ENCODE measurements around the gene DHX34.
"Not testable (repeated sequence)": the region's sequence is repeated elsewhere in the genome, so short reads cannot be mapped to it uniquely, and the experiment has no call there.

DHX34 gene

GRCh38 chr19:47379381-47379938 lies 30.3 kb downstream of the DHX34 start:
- Mint-ChIP-seq H3K9me3 (no peaks in the 10 kb centered on the region), H3K27ac (no peak overlapping the region), H3K4me3 (no peak overlapping the region), H3K36me3 (peaks cover 19% of the 10 kb centered on the region), H3K4me1 (peaks cover 28% of the 10 kb centered on the region), H3K27me3 (no peaks in the 10 kb centered on the region)
- CTCF ChIA-PET, result interaction anchor here (1.3 kb wide), 1 partner anchor 49 kb away, joined by 3 read pairs; no protein-coding TSS in a partner anchor
- DNase-seq, result no peak

- CTCF ChIA-PET, result no interaction called here
- DNase-seq, result no peak
- Mint-ChIP-seq H3K27ac (no peak overlapping the region), H3K9me3 (no peaks in the 10 kb centered on the region), H3K36me3 (peaks cover 19% of the 10 kb centered on the region), H3K27me3 (peaks cover 4% of the 10 kb centered on the region), H3K4me3 (no peak overlapping the region), H3K4me1 (peaks cover 28% of the 10 kb centered on the region)
These were observed 31.4 kb downstream of the DHX34 start for GRCh38 chr19:47380559-47380958.

- H3K27ac Mint-ChIP-seq, result peak overlapping the region; percentile 66
- CTCF ChIA-PET, result interaction anchor here (2.2 kb wide), 1 partner anchor 10 kb away, joined by 9 read pairs; no protein-coding TSS in a partner anchor
These were observed 32.0 kb downstream of the DHX34 start for GRCh38 chr19:47381121-47381520.

GRCh38 chr19:47381653-47382279 lies 32.7 kb downstream of the DHX34 start:
- DNase-seq, result peak; percentile 48
- Mint-ChIP-seq H3K4me3 (no peak overlapping the region), H3K27me3 (peaks cover 8% of the 10 kb centered on the region), H3K4me1 (peaks cover 28% of the 10 kb centered on the region), H3K9me3 (no peaks in the 10 kb centered on the region), H3K36me3 (peaks cover 19% of the 10 kb centered on the region), H3K27ac (peak overlapping the region; percentile 66)
- CTCF ChIA-PET, result interaction anchor here (0.7 to 2.2 kb wide), 2 partner anchors 10 to 13 kb away, joined by 3 to 9 read pairs; no protein-coding TSS in a partner anchor

More at GRCh38 chr19:47381121-47381520, 32.0 kb downstream of the DHX34 start:
- Mint-ChIP-seq H3K36me3 (peaks cover 19% of the 10 kb centered on the region), H3K4me1 (peaks cover 28% of the 10 kb centered on the region), H3K9me3 (no peaks in the 10 kb centered on the region), H3K27me3 (peaks cover 8% of the 10 kb centered on the region), H3K4me3 (no peak overlapping the region)
- DNase-seq, result no peak

GRCh38 chr19:47383890-47384289 lies 34.8 kb downstream of the DHX34 start:
- CTCF ChIA-PET, H3K27ac Mint-ChIP-seq, H3K4me3 Mint-ChIP-seq, H3K9me3 Mint-ChIP-seq, DNase-seq, H3K27me3 Mint-ChIP-seq: not testable (repeated sequence)
- Mint-ChIP-seq H3K36me3 (peaks cover 16% of the 10 kb centered on the region), H3K4me1 (peaks cover 31% of the 10 kb centered on the region)

GRCh38 chr19:47384533-47384932 lies 35.4 kb downstream of the DHX34 start:
- H3K4me3 Mint-ChIP-seq, DNase-seq, H3K9me3 Mint-ChIP-seq, H3K27ac Mint-ChIP-seq, CTCF ChIA-PET, H3K27me3 Mint-ChIP-seq: not testable (repeated sequence)
- Mint-ChIP-seq H3K36me3 (peaks cover 16% of the 10 kb centered on the region), H3K4me1 (peaks cover 35% of the 10 kb centered on the region)

GRCh38 chr19:47386582-47386981 lies 37.5 kb downstream of the DHX34 start:
- not testable (repeated sequence) for H3K27ac Mint-ChIP-seq, H3K9me3 Mint-ChIP-seq, DNase-seq, H3K36me3 Mint-ChIP-seq, H3K4me3 Mint-ChIP-seq
- Mint-ChIP-seq H3K4me1 (peaks cover 29% of the 10 kb centered on the region), H3K27me3 (peaks cover 12% of the 10 kb centered on the region)
- CTCF ChIA-PET, result interaction anchor here (0.7 kb wide), 1 partner anchor 1378 kb away, joined by 3 read pairs; no protein-coding TSS in a partner anchor

- peaks cover 21% of the 10 kb centered on the region for H3K4me1 Mint-ChIP-seq
- H3K27me3 Mint-ChIP-seq, result peaks cover 12% of the 10 kb centered on the region
- H3K9me3 Mint-ChIP-seq, H3K36me3 Mint-ChIP-seq, DNase-seq, H3K27ac Mint-ChIP-seq, CTCF ChIA-PET, H3K4me3 Mint-ChIP-seq: not testable (repeated sequence)
These were observed 38.5 kb downstream of the DHX34 start for GRCh38 chr19:47387623-47388022.

- H3K4me1 Mint-ChIP-seq, result peaks cover 14% of the 10 kb centered on the region
- H3K4me3 Mint-ChIP-seq, result not testable (repeated sequence)
These were observed 39.6 kb downstream of the DHX34 start for GRCh38 chr19:47388721-47389120.

GRCh38 chr19:47389150-47389556 lies 40.0 kb downstream of the DHX34 start:
- no peak for DNase-seq
- H3K27me3 Mint-ChIP-seq, result peaks cover 18% of the 10 kb centered on the region
- peak overlapping the region; percentile 52 for H3K27ac Mint-ChIP-seq
- no peaks in the 10 kb centered on the region for H3K9me3 Mint-ChIP-seq
- H3K4me1 Mint-ChIP-seq, result peaks cover 14% of the 10 kb centered on the region
- no peaks in the 10 kb centered on the region for H3K36me3 Mint-ChIP-seq
- no peak overlapping the region for H3K4me3 Mint-ChIP-seq
- CTCF ChIA-PET, result interaction anchor here (0.7 to 1.2 kb wide), 4 partner anchors 39 to 1427 kb away, joined by 3 to 8 read pairs (median 4); partner anchors contain the start of gene DHX34

More at GRCh38 chr19:47388721-47389120, 39.6 kb downstream of the DHX34 start:
- H3K36me3 Mint-ChIP-seq, H3K9me3 Mint-ChIP-seq, H3K27ac Mint-ChIP-seq, DNase-seq: not testable (repeated sequence)
- H3K27me3 Mint-ChIP-seq, result peaks cover 16% of the 10 kb centered on the region
- CTCF ChIA-PET, result interaction anchor here (0.7 to 1.2 kb wide), 4 partner anchors 39 to 1426 kb away, joined by 3 to 8 read pairs (median 4); partner anchors contain the start of gene DHX34

- H3K27me3 Mint-ChIP-seq, result peaks cover 19% of the 10 kb centered on the region
- H3K4me1 Mint-ChIP-seq, result peaks cover 14% of the 10 kb centered on the region
- no peak overlapping the region for H3K4me3 Mint-ChIP-seq
These were observed 41.7 kb downstream of the DHX34 start for GRCh38 chr19:47390533-47391488.

GRCh38 chr19:47391510-47392223 lies 42.6 kb downstream of the DHX34 start:
- CTCF ChIA-PET, result interaction anchor here (0.7 to 3.6 kb wide), 19 partner anchors 10 to 379 kb away, joined by 3 to 37 read pairs (median 5); partner anchors contain the start of gene DHX34
- Mint-ChIP-seq H3K27me3 (peaks cover 19% of the 10 kb centered on the region), H3K4me3 (no peak overlapping the region), H3K27ac (no peak overlapping the region), H3K4me1 (peaks cover 14% of the 10 kb centered on the region), H3K9me3 (no peaks in the 10 kb centered on the region), H3K36me3 (no peaks in the 10 kb centered on the region)
- peak; percentile 90 for DNase-seq

More at GRCh38 chr19:47390533-47391488, 41.7 kb downstream of the DHX34 start:
- no peak overlapping the region for H3K27ac Mint-ChIP-seq
- no peaks in the 10 kb centered on the region for H3K9me3 Mint-ChIP-seq
- no peak for DNase-seq
- CTCF ChIA-PET, result interaction anchor here (0.7 to 3.6 kb wide), 21 partner anchors 9 to 378 kb away, joined by 3 to 37 read pairs (median 4); partner anchors contain the start of gene DHX34
- no peaks in the 10 kb centered on the region for H3K36me3 Mint-ChIP-seq

Data from activated naive CD4-positive, alpha-beta T cell treated with anti-CD3 and anti-CD28 coated beads, Interleukin-2, amount 10 ng/mL, durations not matched to agents 7 days and 5 days (primary cell).